Measurements from ENCODE around the gene MRRF.

MRRF gene

GRCh38 chr9:122380293-122380692 is 115.6 kb downstream of the MRRF start:
- DNase-seq (ENCODE audit: low read depth in 2 of 2) = no peak
